GM13977 (cell line): Measurements from ENCODE around the gene CALN1.

Experiments used
- DNase-seq: peaks from one replicate; pipeline ENCODE4 v3.0.0; 2012; ENCODE audit warnings: low spot score
- in situ Hi-C: fragments of 300-500 bp; cut with MboI; formaldehyde crosslinking; loops from one replicate; pipeline ENCODE4 v1.12.0; 2022; ENCODE audit warnings: low sequenced_read_pairs, low pct_unique_long_range_greater_than_20kb, mixed read lengths, inconsistent platforms; ENCODE audit not compliant: unreplicated experiment
- TF ChIP-seq, protein P1 (sequence below): IDR thresholded peaks from 2 replicates; pipeline ENCODE4 v1.5.1; 2012; ENCODE audit warnings: mild to moderate bottlenecking, control low read depth; ENCODE audit not compliant: insufficient read depth; ENCODE audit errors: extremely low read depth, missing control alignments

Gene CALN1

GRCh38 chr7:72317341-72317740 is 94.8 kb downstream of the CALN1 start:
- no peak for DNase-seq
- in situ Hi-C loops, result no loop called here
- TF ChIP-seq, protein P1, sequence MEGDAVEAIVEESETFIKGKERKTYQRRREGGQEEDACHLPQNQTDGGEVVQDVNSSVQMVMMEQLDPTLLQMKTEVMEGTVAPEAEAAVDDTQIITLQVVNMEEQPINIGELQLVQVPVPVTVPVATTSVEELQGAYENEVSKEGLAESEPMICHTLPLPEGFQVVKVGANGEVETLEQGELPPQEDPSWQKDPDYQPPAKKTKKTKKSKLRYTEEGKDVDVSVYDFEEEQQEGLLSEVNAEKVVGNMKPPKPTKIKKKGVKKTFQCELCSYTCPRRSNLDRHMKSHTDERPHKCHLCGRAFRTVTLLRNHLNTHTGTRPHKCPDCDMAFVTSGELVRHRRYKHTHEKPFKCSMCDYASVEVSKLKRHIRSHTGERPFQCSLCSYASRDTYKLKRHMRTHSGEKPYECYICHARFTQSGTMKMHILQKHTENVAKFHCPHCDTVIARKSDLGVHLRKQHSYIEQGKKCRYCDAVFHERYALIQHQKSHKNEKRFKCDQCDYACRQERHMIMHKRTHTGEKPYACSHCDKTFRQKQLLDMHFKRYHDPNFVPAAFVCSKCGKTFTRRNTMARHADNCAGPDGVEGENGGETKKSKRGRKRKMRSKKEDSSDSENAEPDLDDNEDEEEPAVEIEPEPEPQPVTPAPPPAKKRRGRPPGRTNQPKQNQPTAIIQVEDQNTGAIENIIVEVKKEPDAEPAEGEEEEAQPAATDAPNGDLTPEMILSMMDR, result no peak

DNA sequence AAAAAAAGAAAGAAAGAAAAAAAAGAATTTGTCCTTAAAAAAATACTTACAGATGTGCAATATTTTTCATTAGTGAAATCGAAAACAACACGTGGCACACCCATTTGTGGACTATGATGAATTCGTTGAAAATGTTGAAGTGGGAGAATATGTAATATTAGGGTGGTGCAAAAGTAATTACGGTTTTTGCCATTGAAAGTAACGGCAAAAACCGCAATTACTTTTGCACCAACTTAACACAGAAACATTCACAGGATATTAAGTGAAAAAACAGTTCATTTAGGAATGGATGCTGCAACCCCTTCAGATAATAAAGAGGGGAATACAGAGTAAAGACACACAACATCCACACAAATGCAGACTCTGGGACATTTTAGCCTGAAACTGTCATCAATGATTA is 96.0 kb downstream of the CALN1 start:
- in situ Hi-C loops, result no loop called here
- TF ChIP-seq, protein P1, result no peak
- no peak for DNase-seq

GRCh38 chr7:72313906-72314305 is 98.2 kb downstream of the CALN1 start:
- in situ Hi-C loops, result no loop called here
- no peak for DNase-seq
- TF ChIP-seq, protein P1, result no peak

DNA sequence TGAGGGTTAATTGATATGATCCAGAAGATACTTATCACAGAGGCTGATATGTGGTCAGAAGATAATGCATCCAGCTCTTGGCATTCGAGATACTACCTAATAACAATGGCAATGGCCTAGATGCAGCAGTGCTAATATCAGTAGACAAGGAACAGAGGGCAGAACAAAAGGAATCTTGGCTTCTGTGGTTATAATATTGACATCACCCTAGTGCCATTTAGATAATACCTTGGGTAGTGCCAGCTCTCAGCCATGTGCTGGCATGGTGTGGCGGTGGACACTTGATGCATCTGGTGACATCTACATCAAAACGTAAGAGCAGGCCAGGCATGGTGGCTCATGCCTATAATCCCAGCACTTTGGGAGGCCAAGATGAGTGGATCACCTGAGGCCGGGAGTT is 101.8 kb downstream of the CALN1 start:
- in situ Hi-C loops, result no loop called here
- no peak for DNase-seq

DNA sequence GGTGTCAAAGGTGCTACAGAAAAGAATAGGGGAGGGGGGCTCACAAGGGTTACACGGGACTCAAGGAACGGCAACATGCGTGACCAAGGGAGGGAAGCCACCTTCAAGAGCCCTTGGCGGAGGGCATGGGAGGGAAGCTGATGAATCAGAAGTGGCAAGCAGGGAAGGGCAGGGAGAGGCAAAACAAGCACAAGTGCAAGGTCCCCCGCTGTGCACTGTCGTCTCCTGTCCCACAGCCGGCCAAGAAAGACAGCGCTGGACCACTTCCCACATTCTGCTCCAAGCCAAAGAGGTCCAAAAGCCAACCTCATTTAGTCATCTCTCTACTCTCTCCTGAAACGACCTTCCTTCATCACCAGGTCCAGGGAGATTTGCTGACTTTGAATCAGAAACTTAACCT is 102.7 kb downstream of the CALN1 start:
- in situ Hi-C loops, result no loop called here
- no peak for DNase-seq
- TF ChIP-seq, protein P1, result no peak

More for the DNA sequence above, 101.8 kb downstream of the CALN1 start:
- TF ChIP-seq, protein P1, result no peak

DNA sequence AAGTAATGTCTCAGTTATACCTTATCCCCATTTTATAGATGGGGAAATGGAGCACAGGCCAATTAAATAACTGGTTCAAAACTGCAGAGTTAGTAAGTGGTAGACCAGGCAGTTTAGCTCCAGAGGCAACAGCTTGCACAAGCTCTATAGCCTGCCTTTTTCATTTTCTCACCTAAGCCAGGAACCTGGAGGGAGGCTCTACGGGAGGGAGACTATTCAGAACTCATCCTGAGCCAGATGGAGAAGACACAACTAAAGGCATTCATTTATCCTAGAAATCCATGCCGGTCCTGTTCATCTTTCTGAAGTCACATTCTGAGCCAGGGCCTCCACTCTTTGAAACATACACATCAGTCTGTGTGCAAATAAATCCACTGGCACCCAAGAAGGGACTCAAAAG is 103.2 kb downstream of the CALN1 start:
- TF ChIP-seq, protein P1, result no peak
- in situ Hi-C loops, result no loop called here
- DNase-seq, result no peak

DNA sequence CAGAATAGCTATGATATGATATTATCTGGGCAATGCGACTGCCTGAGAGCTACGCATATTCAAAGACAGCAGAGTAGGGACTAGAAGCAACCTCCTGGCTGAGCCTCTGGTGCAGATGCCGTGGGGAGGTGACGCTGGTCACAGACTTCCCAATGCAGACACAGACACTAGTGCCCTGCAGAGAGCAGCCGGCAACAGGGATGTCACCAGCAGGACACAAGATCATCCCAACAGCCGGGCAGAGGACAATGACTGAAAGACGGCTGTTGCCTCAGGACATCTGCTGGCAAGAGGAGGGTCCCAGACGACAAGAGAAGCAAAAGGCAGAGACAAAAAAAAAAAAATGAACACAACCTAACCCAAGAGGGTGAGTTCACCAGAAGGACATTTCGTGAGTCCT is 104.6 kb downstream of the CALN1 start:
- in situ Hi-C loops, result no loop called here
- TF ChIP-seq, protein P1, result no peak
- no peak for DNase-seq
